Measurements from ENCODE around the gene ERCC6L.

The ERCC6L gene

GRCh38 chrX:72272868-72273267 lies 34.0 kb upstream of the ERCC6L start:
- TF ChIP-seq CTCF (IDR thresholded peaks at IDR 0.05) = no peak

- no peak for TF ChIP-seq CTCF (IDR thresholded peaks at IDR 0.05)
Observed at GRCh38 chrX:72271812-72272211, 33.0 kb upstream of the ERCC6L start.

- no peak for TF ChIP-seq CTCF (IDR thresholded peaks at IDR 0.05)
Observed at GRCh38 chrX:72271091-72271788, 32.4 kb upstream of the ERCC6L start.

- no peak for TF ChIP-seq CTCF (IDR thresholded peaks at IDR 0.05)
Observed at GRCh38 chrX:72270316-72270866, 31.6 kb upstream of the ERCC6L start.

- TF ChIP-seq CTCF (IDR thresholded peaks at IDR 0.05) = no peak
Observed at GRCh38 chrX:72269671-72270251, 30.9 kb upstream of the ERCC6L start.

- TF ChIP-seq CTCF (IDR thresholded peaks at IDR 0.05) = no peak
Observed at GRCh38 chrX:72268597-72269365, 30.0 kb upstream of the ERCC6L start.

GRCh38 chrX:72265263-72265662 lies 26.4 kb upstream of the ERCC6L start:
- no peak for TF ChIP-seq CTCF (IDR thresholded peaks at IDR 0.05)

All from LNCAP (cell line).